ENCODE data around the gene NFIB. TPM values are rescaled to one million over a fixed set of nuclear protein-coding genes. Genes with fewer than 3 reads are reported as not detected.

The NFIB gene
- total RNA-seq, 2 donors from 2014 or later: 74.4 to 80.1 TPM

DNA sequence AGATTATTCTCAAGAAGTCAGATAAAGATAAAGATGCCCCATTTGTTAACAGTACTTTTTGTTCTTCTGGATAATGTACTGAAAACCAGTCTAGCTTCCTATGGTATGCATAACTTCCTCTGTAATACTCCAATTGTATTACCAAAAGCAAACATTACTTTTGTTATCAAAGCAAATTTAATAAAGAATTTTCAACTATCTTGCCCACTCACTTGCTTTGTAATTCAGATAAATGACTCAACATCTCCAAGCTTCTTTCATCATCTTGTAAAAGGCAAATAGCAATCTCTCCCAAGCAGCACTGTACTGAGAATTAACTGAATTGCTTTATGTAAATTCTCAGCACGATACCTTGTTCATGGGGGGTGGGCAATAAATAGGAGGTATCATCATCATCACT, 98.3 kb downstream of the NFIB start:
- H3K27me3 ChIP-seq: no peaks in the 10 kb centered on the region
- H3K4me1 ChIP-seq: peaks cover 0 to 73% of the 10 kb centered on the region in 2 donors
- DNase-seq (ENCODE audit: low spot score): no peak
- H3K4me3 ChIP-seq: no peak overlapping the region
- no peaks in the 10 kb centered on the region for H3K9me3 ChIP-seq
- no peak overlapping the region for H3K27ac ChIP-seq
- TF ChIP-seq, protein P1, sequence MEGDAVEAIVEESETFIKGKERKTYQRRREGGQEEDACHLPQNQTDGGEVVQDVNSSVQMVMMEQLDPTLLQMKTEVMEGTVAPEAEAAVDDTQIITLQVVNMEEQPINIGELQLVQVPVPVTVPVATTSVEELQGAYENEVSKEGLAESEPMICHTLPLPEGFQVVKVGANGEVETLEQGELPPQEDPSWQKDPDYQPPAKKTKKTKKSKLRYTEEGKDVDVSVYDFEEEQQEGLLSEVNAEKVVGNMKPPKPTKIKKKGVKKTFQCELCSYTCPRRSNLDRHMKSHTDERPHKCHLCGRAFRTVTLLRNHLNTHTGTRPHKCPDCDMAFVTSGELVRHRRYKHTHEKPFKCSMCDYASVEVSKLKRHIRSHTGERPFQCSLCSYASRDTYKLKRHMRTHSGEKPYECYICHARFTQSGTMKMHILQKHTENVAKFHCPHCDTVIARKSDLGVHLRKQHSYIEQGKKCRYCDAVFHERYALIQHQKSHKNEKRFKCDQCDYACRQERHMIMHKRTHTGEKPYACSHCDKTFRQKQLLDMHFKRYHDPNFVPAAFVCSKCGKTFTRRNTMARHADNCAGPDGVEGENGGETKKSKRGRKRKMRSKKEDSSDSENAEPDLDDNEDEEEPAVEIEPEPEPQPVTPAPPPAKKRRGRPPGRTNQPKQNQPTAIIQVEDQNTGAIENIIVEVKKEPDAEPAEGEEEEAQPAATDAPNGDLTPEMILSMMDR (IDR thresholded peaks at IDR 0.05): no peak
- no peaks in the 10 kb centered on the region for H3K36me3 ChIP-seq

- H3K4me1 ChIP-seq: peaks cover 0 to 64% of the 10 kb centered on the region in 2 donors
Measured at GRCh38 chr9:14214693-14215092, 99.2 kb downstream of the NFIB start.

GRCh38 chr9:14214065-14214684, 99.8 kb downstream of the NFIB start:
- no peak for DNase-seq (ENCODE audit: low spot score)
- no peaks in the 10 kb centered on the region for H3K36me3 ChIP-seq
- H3K27me3 ChIP-seq: no peaks in the 10 kb centered on the region
- peaks cover 0 to 64% of the 10 kb centered on the region in 2 donors for H3K4me1 ChIP-seq
- no peaks in the 10 kb centered on the region for H3K9me3 ChIP-seq
- H3K27ac ChIP-seq: no peak overlapping the region
- H3K4me3 ChIP-seq: no peak overlapping the region
- TF ChIP-seq, protein P1 (IDR thresholded peaks at IDR 0.05): no peak

More at GRCh38 chr9:14214693-14215092, 99.2 kb downstream of the NFIB start:
- Histone ChIP-seq H3K36me3 (no peaks in the 10 kb centered on the region), H3K27me3 (no peaks in the 10 kb centered on the region), H3K9me3 (no peaks in the 10 kb centered on the region), H3K27ac (no peak overlapping the region), H3K4me3 (no peak overlapping the region)
- DNase-seq (ENCODE audit: low spot score): no peak
- TF ChIP-seq, protein P1 (IDR thresholded peaks at IDR 0.05): no peak

DNA sequence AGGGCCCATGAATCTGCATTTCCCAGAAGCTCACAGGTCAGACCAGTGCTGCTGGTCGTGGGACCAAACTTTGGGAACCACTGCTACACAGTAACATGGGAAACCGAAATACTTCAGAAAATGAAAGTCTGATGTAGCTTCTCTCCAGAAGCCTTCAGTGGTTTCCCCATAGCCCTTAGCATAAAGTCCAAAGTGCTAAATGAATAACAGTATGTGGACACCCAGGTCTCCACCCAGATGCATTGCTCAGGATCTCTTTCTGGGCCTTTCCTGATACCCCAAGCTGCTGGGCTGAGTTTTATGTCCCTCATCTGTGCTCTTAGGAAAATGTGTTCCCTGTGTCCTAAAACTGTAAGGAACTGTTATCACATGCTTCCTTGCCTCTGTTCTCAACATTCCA, 100.4 kb downstream of the NFIB start:
- DNase-seq (ENCODE audit: low spot score): no peak
- no peak overlapping the region for H3K4me3 ChIP-seq
- no peak overlapping the region for H3K27ac ChIP-seq
- TF ChIP-seq, protein P1 (IDR thresholded peaks at IDR 0.05): no peak
- no peaks in the 10 kb centered on the region for H3K9me3 ChIP-seq
- no peaks in the 10 kb centered on the region for H3K27me3 ChIP-seq
- H3K4me1 ChIP-seq: peaks cover 0 to 63% of the 10 kb centered on the region in 2 donors
- no peaks in the 10 kb centered on the region for H3K36me3 ChIP-seq

DNA sequence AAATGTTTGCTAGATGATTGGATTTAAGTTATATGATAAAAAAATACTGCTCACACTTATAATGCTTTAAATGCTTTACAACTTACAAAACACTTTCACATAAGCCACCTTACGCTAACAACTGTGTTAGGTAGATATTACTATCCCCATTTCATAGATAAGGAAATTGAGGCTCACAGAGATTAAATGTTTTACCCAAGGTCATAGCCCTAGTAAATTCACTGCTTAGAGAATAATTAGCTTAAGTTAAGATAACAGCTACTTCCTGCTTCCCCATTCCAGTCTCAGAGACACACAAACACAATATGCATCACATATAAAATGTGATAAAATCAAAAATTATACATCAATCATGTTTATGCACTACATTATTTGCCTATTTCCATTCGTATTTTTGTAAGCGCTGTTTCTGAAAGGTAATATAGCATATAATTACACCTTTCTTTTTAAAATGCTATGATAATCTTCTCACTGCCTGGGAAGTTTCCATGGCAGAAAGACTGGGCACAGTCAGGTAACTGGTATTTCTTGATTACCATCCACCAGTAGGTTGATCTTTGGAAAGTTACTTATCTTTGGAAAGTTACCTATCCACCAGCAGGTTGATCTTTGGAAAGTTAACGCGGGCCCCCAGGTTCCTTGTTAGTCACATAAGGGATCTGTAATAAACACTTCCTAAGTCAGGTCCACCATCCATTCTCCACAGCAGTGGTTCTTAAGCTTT, 101.1 kb downstream of the NFIB start:
- Histone ChIP-seq H3K27me3 (no peaks in the 10 kb centered on the region), H3K4me3 (no peak overlapping the region), H3K9me3 (no peaks in the 10 kb centered on the region), H3K4me1 (peaks cover 0 to 60% of the 10 kb centered on the region in 2 donors), H3K27ac (no peak overlapping the region), H3K36me3 (no peaks in the 10 kb centered on the region)
- TF ChIP-seq, protein P1 (IDR thresholded peaks at IDR 0.05): no peak
- DNase-seq (ENCODE audit: low spot score): no peak
